ENCODE measurements around the gene SAYSD1. TPM values are rescaled to one million over a fixed set of nuclear protein-coding genes. Genes with fewer than 3 reads are reported as not detected.

The SAYSD1 gene
- total and polyA plus RNA-seq, 2 of the 8 experiments (the other 6 are each of a cell fraction or from before 2014, with no cell fraction given) = 6.7 to 7.9 TPM

GRCh38 chr6:39128832-39129231 is 13.8 kb upstream of the SAYSD1 start (continued):
- TF ChIP-seq EZH2 (IDR thresholded peaks at IDR 0.05; ENCODE audit: low read depth, low read length, severe bottlenecking) (no peak), POU5F1 (IDR thresholded peaks at IDR 0.05; ENCODE audit: low read depth, low read length) (no peak)

Data from H1 (cell line).